Measurements from ENCODE around the gene VASH2.
"Not testable (repeated sequence)": the region's sequence is repeated elsewhere in the genome, so short reads cannot be mapped to it uniquely, and the experiment has no call there.

Gene VASH2

GRCh38 chr1:212957546-212957945 is 7.2 kb downstream of the VASH2 start:
- DNase-seq (ENCODE audit: low read depth): no peak

- DNase-seq (ENCODE audit: low read depth): no peak
These were observed 7.8 kb downstream of the VASH2 start for GRCh38 chr1:212958175-212958574.

GRCh38 chr1:212959266-212960220 is 9.2 kb downstream of the VASH2 start:
- DNase-seq (ENCODE audit: low read depth): no peak

- no peak for DNase-seq (ENCODE audit: low read depth)
These were observed 10.6 kb downstream of the VASH2 start for GRCh38 chr1:212960932-212961331.

GRCh38 chr1:212962509-212962908 is 12.2 kb downstream of the VASH2 start:
- DNase-seq (ENCODE audit: low read depth): no peak

- DNase-seq (ENCODE audit: low read depth): no peak
These were observed 13.8 kb downstream of the VASH2 start for GRCh38 chr1:212964102-212964501.

- DNase-seq (ENCODE audit: low read depth): not testable (repeated sequence)
These were observed 14.7 kb downstream of the VASH2 start for GRCh38 chr1:212964993-212965392.

GRCh38 chr1:212966616-212967015 is 16.3 kb downstream of the VASH2 start:
- DNase-seq (ENCODE audit: low read depth): no peak

GRCh38 chr1:212967801-212968200 is 17.5 kb downstream of the VASH2 start:
- no peak for DNase-seq (ENCODE audit: low read depth)

- DNase-seq (ENCODE audit: low read depth): no peak
These were observed 18.1 kb downstream of the VASH2 start for GRCh38 chr1:212968368-212968863.

- no peak for DNase-seq (ENCODE audit: low read depth)
These were observed 19.7 kb downstream of the VASH2 start for GRCh38 chr1:212970085-212970484.

- DNase-seq (ENCODE audit: low read depth): no peak
These were observed 21.0 kb downstream of the VASH2 start for GRCh38 chr1:212971312-212971711.

- no peak for DNase-seq (ENCODE audit: low read depth)
These were observed 23.1 kb downstream of the VASH2 start for GRCh38 chr1:212973426-212973825.

- DNase-seq (ENCODE audit: low read depth): no peak
These were observed 23.6 kb downstream of the VASH2 start for GRCh38 chr1:212973899-212974298.

GRCh38 chr1:212974711-212975110 is 24.4 kb downstream of the VASH2 start:
- no peak for DNase-seq (ENCODE audit: low read depth)

- no peak for DNase-seq (ENCODE audit: low read depth)
These were observed 25.0 kb downstream of the VASH2 start for GRCh38 chr1:212975111-212975918.

- DNase-seq (ENCODE audit: low read depth): no peak
These were observed 26.2 kb downstream of the VASH2 start for GRCh38 chr1:212976586-212976985.

- no peak for DNase-seq (ENCODE audit: low read depth)
These were observed 27.7 kb downstream of the VASH2 start for GRCh38 chr1:212977781-212978645.

- DNase-seq (ENCODE audit: low read depth): no peak
These were observed 29.2 kb downstream of the VASH2 start for GRCh38 chr1:212979340-212980122.

- no peak for DNase-seq (ENCODE audit: low read depth)
These were observed 29.9 kb downstream of the VASH2 start for GRCh38 chr1:212980123-212980785.
